ENCODE results near the gene TRAPPC2. TPM values are rescaled to one million over a fixed set of nuclear protein-coding genes. Genes with fewer than 3 reads are reported as not detected.

The TRAPPC2 gene
- polyA plus RNA-seq, 1 of the 3 experiments (the other 2 are of a cell fraction): 10.4 TPM

DNA sequence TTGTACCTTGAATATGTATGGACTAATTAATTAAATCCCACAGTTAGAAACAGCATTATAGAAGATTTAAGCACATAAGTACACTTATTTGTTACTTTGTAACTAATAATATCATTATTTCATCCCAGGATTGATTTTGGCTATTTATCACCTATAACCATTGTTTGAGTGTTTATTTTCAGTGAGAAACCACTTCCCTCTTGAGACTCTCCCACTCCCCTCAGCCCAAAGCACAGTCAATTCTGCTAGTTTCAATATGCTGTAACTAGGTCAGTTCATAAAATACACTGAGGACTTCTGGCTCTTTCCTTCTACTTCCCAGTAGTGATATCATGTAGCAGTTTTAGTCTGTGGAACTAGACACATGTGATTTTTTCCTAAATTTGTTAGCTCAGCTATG, 16.4 kb upstream of the TRAPPC2 start:
- no peaks in the 10 kb centered on the region for H3K9me3 ChIP-seq
- H3K9me2 ChIP-seq: no peaks in the 10 kb centered on the region
- TF ChIP-seq FOSL2 (IDR thresholded peaks at IDR 0.05; ENCODE audit: borderline replicate concordance, low read depth) (no peak), RAD21 (IDR thresholded peaks at IDR 0.05; ENCODE audit: low read length) (no peak), SIN3A (IDR thresholded peaks at IDR 0.05; ENCODE audit: borderline replicate concordance, low read depth, low read length) (no peak), GATA2 (CRISPR knock-in tag; IDR thresholded peaks at IDR 0.05) (no peak), FOXM1 (IDR thresholded peaks at IDR 0.05; ENCODE audit: low read depth) (no peak)
- TF ChIP-seq, protein P1, sequence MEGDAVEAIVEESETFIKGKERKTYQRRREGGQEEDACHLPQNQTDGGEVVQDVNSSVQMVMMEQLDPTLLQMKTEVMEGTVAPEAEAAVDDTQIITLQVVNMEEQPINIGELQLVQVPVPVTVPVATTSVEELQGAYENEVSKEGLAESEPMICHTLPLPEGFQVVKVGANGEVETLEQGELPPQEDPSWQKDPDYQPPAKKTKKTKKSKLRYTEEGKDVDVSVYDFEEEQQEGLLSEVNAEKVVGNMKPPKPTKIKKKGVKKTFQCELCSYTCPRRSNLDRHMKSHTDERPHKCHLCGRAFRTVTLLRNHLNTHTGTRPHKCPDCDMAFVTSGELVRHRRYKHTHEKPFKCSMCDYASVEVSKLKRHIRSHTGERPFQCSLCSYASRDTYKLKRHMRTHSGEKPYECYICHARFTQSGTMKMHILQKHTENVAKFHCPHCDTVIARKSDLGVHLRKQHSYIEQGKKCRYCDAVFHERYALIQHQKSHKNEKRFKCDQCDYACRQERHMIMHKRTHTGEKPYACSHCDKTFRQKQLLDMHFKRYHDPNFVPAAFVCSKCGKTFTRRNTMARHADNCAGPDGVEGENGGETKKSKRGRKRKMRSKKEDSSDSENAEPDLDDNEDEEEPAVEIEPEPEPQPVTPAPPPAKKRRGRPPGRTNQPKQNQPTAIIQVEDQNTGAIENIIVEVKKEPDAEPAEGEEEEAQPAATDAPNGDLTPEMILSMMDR (IDR thresholded peaks at IDR 0.05): no peak
- TF ChIP-seq, protein P2, sequence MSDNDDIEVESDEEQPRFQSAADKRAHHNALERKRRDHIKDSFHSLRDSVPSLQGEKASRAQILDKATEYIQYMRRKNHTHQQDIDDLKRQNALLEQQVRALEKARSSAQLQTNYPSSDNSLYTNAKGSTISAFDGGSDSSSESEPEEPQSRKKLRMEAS (IDR thresholded peaks at IDR 0.05; ENCODE audit: low read depth): no peak
- H3K27ac ChIP-seq (ENCODE audit: low read depth in 2 of 2, low read length in 1 of 2): no peak overlapping the region
- peaks cover 2% of the 10 kb centered on the region for H3F3A ChIP-seq (replicated peaks; ENCODE audit: insufficient read depth)
- H3K4me3 ChIP-seq (ENCODE audit: low read depth in 2 of 2, low read length in 1 of 2): no peak overlapping the region
- no peak for DNase-seq
- POLR2A ChIA-PET: no interaction called here
- no peak overlapping the region for H3K9ac ChIP-seq
- no peak overlapping the region for H2AFZ ChIP-seq (ENCODE audit: low read depth)
- peaks cover 65 to 71% of the 10 kb centered on the region in 2 experiments for H3K36me3 ChIP-seq (replicated peaks in 1 of 2; ENCODE audit: control insufficient read depth in 1 of 2, insufficient read depth in 2 of 2, low read length in 1 of 2)
- no peaks in the 10 kb centered on the region for H3K79me2 ChIP-seq (ENCODE audit: insufficient read depth)
- CTCF ChIA-PET: interaction anchor here (0.8 to 3.8 kb wide), 7 partner anchors 12 to 281 kb away, joined by 3 to 20 read pairs (median 7); no protein-coding TSS in a partner anchor
- no peaks in the 10 kb centered on the region for H3K4me1 ChIP-seq (ENCODE audit: control insufficient read depth in 1 of 2, insufficient read depth in 2 of 2, low read depth in 1 of 2, low read length in 1 of 2)
- no peaks in the 10 kb centered on the region for H3K27me3 ChIP-seq (ENCODE audit: insufficient read depth)
- no peak overlapping the region for H3K4me2 ChIP-seq
- no peaks in the 10 kb centered on the region for H4K20me1 ChIP-seq (ENCODE audit: insufficient read depth)

GRCh38 chrX:13750204-13750603, 15.8 kb upstream of the TRAPPC2 start:
- H3K79me2 ChIP-seq (ENCODE audit: insufficient read depth): no peaks in the 10 kb centered on the region
- peak; percentile 56 for TF ChIP-seq SMC3 (IDR thresholded peaks at IDR 0.05; ENCODE audit: low read depth, low read length)
- no peak for TF ChIP-seq SIN3A (IDR thresholded peaks at IDR 0.05; ENCODE audit: borderline replicate concordance, low read depth, low read length)
- TF ChIP-seq, protein P2 (IDR thresholded peaks at IDR 0.05; ENCODE audit: low read depth): no peak
- TF ChIP-seq, protein P1 (IDR thresholded peaks at IDR 0.05): peak; percentile 71
- peak; percentile 60 for TF ChIP-seq RAD21 (IDR thresholded peaks at IDR 0.05; ENCODE audit: low read length)
- peaks cover 62 to 72% of the 10 kb centered on the region in 2 experiments for H3K36me3 ChIP-seq (replicated peaks in 1 of 2; ENCODE audit: control insufficient read depth in 1 of 2, insufficient read depth in 2 of 2, low read length in 1 of 2)
- POLR2A ChIA-PET: no interaction called here
- DNase-seq: peak; percentile 36
- no peaks in the 10 kb centered on the region for H3K9me2 ChIP-seq
- H3K4me1 ChIP-seq (ENCODE audit: control insufficient read depth in 1 of 2, insufficient read depth in 2 of 2, low read depth in 1 of 2, low read length in 1 of 2): no peaks in the 10 kb centered on the region
- CTCF ChIA-PET: interaction anchor here (0.8 to 3.8 kb wide), 8 partner anchors 11 to 282 kb away, joined by 3 to 20 read pairs (median 8); partner anchors contain the start of gene GEMIN8
- no peaks in the 10 kb centered on the region for H3K9me3 ChIP-seq
- no peaks in the 10 kb centered on the region for H4K20me1 ChIP-seq (ENCODE audit: insufficient read depth)
- no peaks in the 10 kb centered on the region for H3K27me3 ChIP-seq (ENCODE audit: insufficient read depth)
- H3K9ac ChIP-seq: no peak overlapping the region
- no peak overlapping the region for H3K4me2 ChIP-seq
- no peak overlapping the region for H3K4me3 ChIP-seq (ENCODE audit: low read depth in 2 of 2, low read length in 1 of 2)
- H2AFZ ChIP-seq (ENCODE audit: low read depth): no peak overlapping the region
- H3K27ac ChIP-seq (ENCODE audit: low read depth in 2 of 2, low read length in 1 of 2): no peak overlapping the region
- peaks cover 2% of the 10 kb centered on the region for H3F3A ChIP-seq (replicated peaks; ENCODE audit: insufficient read depth)
